Prostate gland (tissue), 2 donors: ENCODE data around the gene EMID1.

Experiments
- POLR2A ChIP-seq: fragments of 450-650 bp; IDR thresholded peaks from one replicate; pipeline ENCODE4 v1.6.1; 2016; ENCODE audit warnings: antibody characterized with exemption, mild to moderate bottlenecking
- TF ChIP-seq, protein P1 (sequence below), 4 experiments: fragments of 200-600 bp in 2 of 4; fragments of 450-650 bp in 2 of 4; sonication (generic) in 2 of 4; IDR thresholded peaks; 1 replicate in 3 of 4; 2 replicates in 1 of 4; pipeline ENCODE4 v1.5.1; 2016 to 2019; ENCODE audit warnings: antibody characterized with exemption in 4 of 4, mild to moderate bottlenecking in 2 of 4, moderate library complexity in 2 of 4

GRCh38 chr22:29265929-29266328, 60.2 kb downstream of the EMID1 start:
- TF ChIP-seq POLR2A = no peak
- TF ChIP-seq, protein P1, sequence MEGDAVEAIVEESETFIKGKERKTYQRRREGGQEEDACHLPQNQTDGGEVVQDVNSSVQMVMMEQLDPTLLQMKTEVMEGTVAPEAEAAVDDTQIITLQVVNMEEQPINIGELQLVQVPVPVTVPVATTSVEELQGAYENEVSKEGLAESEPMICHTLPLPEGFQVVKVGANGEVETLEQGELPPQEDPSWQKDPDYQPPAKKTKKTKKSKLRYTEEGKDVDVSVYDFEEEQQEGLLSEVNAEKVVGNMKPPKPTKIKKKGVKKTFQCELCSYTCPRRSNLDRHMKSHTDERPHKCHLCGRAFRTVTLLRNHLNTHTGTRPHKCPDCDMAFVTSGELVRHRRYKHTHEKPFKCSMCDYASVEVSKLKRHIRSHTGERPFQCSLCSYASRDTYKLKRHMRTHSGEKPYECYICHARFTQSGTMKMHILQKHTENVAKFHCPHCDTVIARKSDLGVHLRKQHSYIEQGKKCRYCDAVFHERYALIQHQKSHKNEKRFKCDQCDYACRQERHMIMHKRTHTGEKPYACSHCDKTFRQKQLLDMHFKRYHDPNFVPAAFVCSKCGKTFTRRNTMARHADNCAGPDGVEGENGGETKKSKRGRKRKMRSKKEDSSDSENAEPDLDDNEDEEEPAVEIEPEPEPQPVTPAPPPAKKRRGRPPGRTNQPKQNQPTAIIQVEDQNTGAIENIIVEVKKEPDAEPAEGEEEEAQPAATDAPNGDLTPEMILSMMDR (IDR thresholded peaks at IDR 0.05) = no peak
